ENCODE data around the gene HOXB4. TPM values are rescaled to one million over a fixed set of nuclear protein-coding genes. Genes with fewer than 3 reads are reported as not detected.

The HOXB4 gene
- total RNA-seq, 3 donors from 2014 or later: 4.5 to 14.6 (median 5.3) TPM

DNA sequence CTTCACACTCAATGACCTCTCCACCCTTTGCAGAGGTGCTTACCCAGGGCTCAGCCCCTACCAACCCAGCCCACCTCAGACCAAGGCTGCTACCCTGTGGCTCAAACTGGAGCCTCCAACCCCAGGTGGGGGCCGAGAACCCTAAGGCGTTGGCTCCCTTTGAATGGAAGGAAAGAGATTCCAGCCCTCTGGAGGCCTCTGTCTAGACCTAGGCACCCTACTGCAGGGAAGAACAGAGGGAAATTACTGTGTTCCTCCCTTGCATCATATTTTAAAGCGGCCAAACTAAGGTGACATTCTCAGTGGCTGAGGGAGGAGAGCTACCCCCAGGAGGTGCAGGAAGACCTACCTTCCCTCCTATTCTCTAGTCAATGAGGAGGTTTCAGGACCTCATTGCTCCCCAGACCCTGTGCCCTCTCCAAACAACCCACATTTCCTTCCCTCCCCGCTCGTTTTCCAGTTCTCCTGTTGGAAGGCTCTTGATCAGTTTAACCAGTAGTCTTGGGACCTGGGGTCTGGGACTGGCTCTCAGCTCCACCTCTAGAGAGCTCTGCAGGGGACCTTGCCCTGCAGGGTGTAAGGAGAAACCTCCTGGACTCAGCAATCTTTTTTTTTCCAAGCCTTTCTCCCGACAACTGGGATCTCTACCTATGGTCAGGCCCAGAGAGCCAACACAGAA lies 42.5 kb upstream of the HOXB4 start:
- Histone ChIP-seq H3K4me3 (no peak overlapping the region), H3K36me3 (ENCODE audit: low read depth) (no peaks in the 10 kb centered on the region), H3K9me3 (no peaks in the 10 kb centered on the region), H3K4me1 (ENCODE audit: low read depth) (peaks cover 47% of the 10 kb centered on the region)
- TF ChIP-seq, protein P1, sequence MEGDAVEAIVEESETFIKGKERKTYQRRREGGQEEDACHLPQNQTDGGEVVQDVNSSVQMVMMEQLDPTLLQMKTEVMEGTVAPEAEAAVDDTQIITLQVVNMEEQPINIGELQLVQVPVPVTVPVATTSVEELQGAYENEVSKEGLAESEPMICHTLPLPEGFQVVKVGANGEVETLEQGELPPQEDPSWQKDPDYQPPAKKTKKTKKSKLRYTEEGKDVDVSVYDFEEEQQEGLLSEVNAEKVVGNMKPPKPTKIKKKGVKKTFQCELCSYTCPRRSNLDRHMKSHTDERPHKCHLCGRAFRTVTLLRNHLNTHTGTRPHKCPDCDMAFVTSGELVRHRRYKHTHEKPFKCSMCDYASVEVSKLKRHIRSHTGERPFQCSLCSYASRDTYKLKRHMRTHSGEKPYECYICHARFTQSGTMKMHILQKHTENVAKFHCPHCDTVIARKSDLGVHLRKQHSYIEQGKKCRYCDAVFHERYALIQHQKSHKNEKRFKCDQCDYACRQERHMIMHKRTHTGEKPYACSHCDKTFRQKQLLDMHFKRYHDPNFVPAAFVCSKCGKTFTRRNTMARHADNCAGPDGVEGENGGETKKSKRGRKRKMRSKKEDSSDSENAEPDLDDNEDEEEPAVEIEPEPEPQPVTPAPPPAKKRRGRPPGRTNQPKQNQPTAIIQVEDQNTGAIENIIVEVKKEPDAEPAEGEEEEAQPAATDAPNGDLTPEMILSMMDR (IDR thresholded peaks at IDR 0.05): no peak
- DNase-seq (peak in 2 of 3 donors; percentile 37 to 49), ATAC-seq (peak; percentile 0)
- intact Hi-C loops (cut with DNase I, micrococcal nuclease): loop anchor here in 1 of 2 donors (10.0 kb wide), 1 partner anchor 286 kb away; no protein-coding TSS in a partner anchor

DNA sequence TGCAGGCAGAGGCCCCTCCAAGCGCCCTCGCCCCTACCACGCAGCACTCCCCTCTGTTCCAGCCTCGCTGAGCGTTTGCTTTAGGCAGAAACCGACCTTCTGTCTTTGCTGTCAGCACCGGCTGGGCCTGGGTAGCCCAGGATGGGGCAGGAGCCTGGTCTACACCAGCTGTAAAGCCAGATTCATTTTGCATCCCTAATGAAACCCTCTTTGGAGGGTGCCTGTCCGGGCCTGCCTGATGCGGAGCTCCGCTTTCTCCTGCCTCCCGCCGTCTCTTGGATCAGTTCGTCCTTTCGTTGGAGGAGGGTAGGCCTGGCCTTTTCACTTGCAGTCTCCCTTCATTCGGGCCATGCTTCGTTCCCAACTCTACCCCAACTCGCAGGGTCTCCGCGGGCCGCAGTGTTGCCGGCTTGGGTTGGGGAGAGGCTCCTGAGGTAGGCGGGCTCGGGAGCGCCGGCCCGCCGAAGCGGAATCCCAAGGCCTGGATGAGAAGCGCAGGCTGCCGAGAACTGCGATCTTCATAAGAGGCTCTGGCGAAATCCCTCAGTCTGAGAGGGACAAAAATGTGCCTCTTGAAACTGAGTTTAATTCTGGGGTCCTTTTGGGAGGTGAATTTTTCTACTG lies 41.8 kb upstream of the HOXB4 start:
- intact Hi-C loops (cut with DNase I, micrococcal nuclease): loop anchor here (5.0 to 10.0 kb wide), 2 partner anchors 283 to 285 kb away; no protein-coding TSS in a partner anchor
- Histone ChIP-seq H3K4me1 (ENCODE audit: low read depth) (peaks cover 40% of the 10 kb centered on the region), H3K36me3 (ENCODE audit: low read depth) (no peaks in the 10 kb centered on the region), H3K9me3 (no peaks in the 10 kb centered on the region), H3K4me3 (no peak overlapping the region)
- peak in 1 of 3 donors; percentile 53 for DNase-seq
- peak; percentile 1 for ATAC-seq
- TF ChIP-seq, protein P1 (IDR thresholded peaks at IDR 0.05): no peak

GRCh38 chr17:48618256-48618896 lies 40.2 kb upstream of the HOXB4 start:
- peak; percentile 75 for ATAC-seq
- intact Hi-C loops (cut with DNase I, micrococcal nuclease): loop anchor here in 1 of 2 donors (5.0 kb wide), 1 partner anchor 281 kb away; no protein-coding TSS in a partner anchor
- no peaks in the 10 kb centered on the region for H3K36me3 ChIP-seq (ENCODE audit: low read depth)
- TF ChIP-seq, protein P1 (IDR thresholded peaks at IDR 0.05): peak; percentile 96
- peak; percentile 91 to 97 (median 94) for DNase-seq
- no peaks in the 10 kb centered on the region for H3K9me3 ChIP-seq
- peaks cover 44% of the 10 kb centered on the region for H3K4me1 ChIP-seq (ENCODE audit: low read depth)
- H3K4me3 ChIP-seq: no peak overlapping the region

GRCh38 chr17:48617471-48618255 lies 39.5 kb upstream of the HOXB4 start:
- Histone ChIP-seq H3K4me3 (no peak overlapping the region), H3K36me3 (ENCODE audit: low read depth) (no peaks in the 10 kb centered on the region), H3K9me3 (no peaks in the 10 kb centered on the region), H3K4me1 (ENCODE audit: low read depth) (peaks cover 47% of the 10 kb centered on the region)
- peak in 2 of 3 donors; percentile 57 to 71 for DNase-seq
- intact Hi-C loops (cut with DNase I, micrococcal nuclease): loop anchor here in 1 of 2 donors (5.0 kb wide), 1 partner anchor 280 kb away; no protein-coding TSS in a partner anchor
- TF ChIP-seq, protein P1 (IDR thresholded peaks at IDR 0.05): no peak
- no peak for ATAC-seq

Measured in mucosa of descending colon (tissue), 3 donors.